Heart left ventricle (tissue), 16 donors: ENCODE data around the gene SLC2A5. TPM values are rescaled to one million over a fixed set of nuclear protein-coding genes. Genes with fewer than 3 reads are reported as not detected.
A peak's percentile ranks its signal among the peaks of the same experiment; 100 is the strongest.

ENCODE experiments used
- ATAC-seq, 4 donors: fragments of 200-7000 bp; cut with Tn5 transposase; one replicate each; pipeline ENCODE4 v1.9.1; 2020 to 2022; ENCODE audit warnings: moderate library complexity in 4 of 4, mild to moderate bottlenecking in 3 of 4, moderate number of reproducible peaks in 1 of 4
- DNase-seq, 5 donors: peaks; one replicate each; pipeline ENCODE4 v3.0.0-alpha.2; 2020
- H3K27ac ChIP-seq, 12 donors: fragments of 200-600 bp; sonication (generic) in 4 of 12; one replicate each; pipeline versions ENCODE4 v1.5.0 to v1.8.0; 2016 to 2022; ENCODE audit warnings: mild to moderate bottlenecking in 2 of 12
- H3K27me3 ChIP-seq, 9 donors: fragments of 200-600 bp; sonication (generic) in 2 of 9; one replicate each; pipeline versions ENCODE4 v1.5.1 to v1.8.0; 2016 to 2022; ENCODE audit warnings: mild to moderate bottlenecking in 3 of 9
- H3K36me3 ChIP-seq, 9 donors: fragments of 200-600 bp; sonication (generic) in 2 of 9; one replicate each; pipeline versions ENCODE4 v1.5.0 to v1.8.0; 2018 to 2022; ENCODE audit warnings: mild to moderate bottlenecking in 2 of 9
- H3K4me1 ChIP-seq, 12 donors: fragments of 200-600 bp; sonication (generic) in 4 of 12; one replicate each; pipeline versions ENCODE4 v1.5.0 to v1.8.0; 2016 to 2022; ENCODE audit warnings: mild to moderate bottlenecking in 3 of 12
- H3K4me3 ChIP-seq, 12 donors: fragments of 200-600 bp; sonication (generic) in 4 of 12; one replicate each; pipeline versions ENCODE4 v1.5.0 to v1.8.0; 2017 to 2022; ENCODE audit warnings: mild to moderate bottlenecking in 9 of 12, moderate library complexity in 4 of 12
- H3K9me3 ChIP-seq, 12 donors: fragments of 200-600 bp; sonication (generic) in 4 of 12; one replicate each; pipeline versions ENCODE4 v1.5.0 to v1.8.0; 2016 to 2022; ENCODE audit warnings: mild to moderate bottlenecking in 1 of 12
- POLR2A ChIP-seq, 2 donors: fragments of 450-650 bp; IDR thresholded peaks; one replicate each; pipeline ENCODE4 v1.6.1; 2017; ENCODE audit warnings: antibody characterized with exemption in 2 of 2, mild to moderate bottlenecking in 2 of 2, moderate library complexity in 2 of 2
- WGBS, 4 donors: extraction: QIAGEN DNeasy Blood & Tissue Kit in 2 of 4; methylation state at CpG; one replicate each; pipeline versions ENCODE4 v1.1.5 to v1.1.7; 2013 to 2018; 5-methylcytosine and 5-hydroxymethylcytosine counted together
- intact Hi-C, 10 donors: fragments of 100-400 bp; cut with DNase I; formaldehyde crosslinking; loops; one replicate each; pipeline versions ENCODE4 v1.11.1 to v1.14.2; 2022
- polyA plus RNA-seq, 2 donors: library from polyadenylated mRNA; stranded (reverse); fragments of 200-250 nt; gene quantifications; one replicate each; pipeline ENCODE4 v1.2.3, GENCODE V29; 2013
- total RNA-seq, 9 donors: library from RNA; depleted of rRNA in 2 of 9; stranded (reverse); fragments of >200 nt in 2 of 9; fragmentation: NEBNext Ultra II Directional in 3 of 9; extraction: Animal tissue kit (Norgen Biotek cat#: 25700) in 3 of 9; gene quantifications; one replicate each; pipeline versions ENCODE4 v1.1.0 to v1.2.4, GENCODE V29; 2016 to 2023
- TF ChIP-seq, protein P1 (sequence below), 12 donors: fragments of 200-600 bp; sonication (generic) in 4 of 12; IDR thresholded peaks; one replicate each; pipeline versions ENCODE4 v1.5.0 to v1.8.0; 2018 to 2022; ENCODE audit warnings: antibody characterized with exemption in 12 of 12, mild to moderate bottlenecking in 5 of 12
- donor health status: ischemic (EF 13 %, LVEDD 7.1; RV severe dilation, severe dysfunction).
- donor health status: healthy with polysubstance abuse.
- donor health status: DM: no; HTN: yes; CAD: no.
- donor health status: DM: no; HTN: no; CAD: no.
- donor health status: ischemic (EF 25% LVEDD 6.9; RV normal size, moderate dysfunction).
- donor health status: ischemic (EF 25% LVEDD 5.7; RV mildly dilated, moderate dysfunction).
- donor health status: healthy.
- donor health status: DM: yes; HTN: yes; CAD: no.
- donor health status: ischemic (EF 35%, LVEDD 5.7; RV mildly dilated, moderate dysfunction).
- donor health status: nonischemic (EF 11% LVEDD 7.7; RV severe dilation, severe dysfunction).
- donor health status: DM: yes; HTN: yes; CAD: no.
- donor health status: PGD.
- donor health status: ischemic (EF 29% LVEDD 5.4; RV normal size, mild dysfunction).
- donor health status: nonischemic (EF 23%, LVEDD 6.1; RV moderate dilation, normal function).

The SLC2A5 gene
- total and polyA plus RNA-seq, 11 donors, result 0.86 to 15.8 (median 2.3) TPM

DNA sequence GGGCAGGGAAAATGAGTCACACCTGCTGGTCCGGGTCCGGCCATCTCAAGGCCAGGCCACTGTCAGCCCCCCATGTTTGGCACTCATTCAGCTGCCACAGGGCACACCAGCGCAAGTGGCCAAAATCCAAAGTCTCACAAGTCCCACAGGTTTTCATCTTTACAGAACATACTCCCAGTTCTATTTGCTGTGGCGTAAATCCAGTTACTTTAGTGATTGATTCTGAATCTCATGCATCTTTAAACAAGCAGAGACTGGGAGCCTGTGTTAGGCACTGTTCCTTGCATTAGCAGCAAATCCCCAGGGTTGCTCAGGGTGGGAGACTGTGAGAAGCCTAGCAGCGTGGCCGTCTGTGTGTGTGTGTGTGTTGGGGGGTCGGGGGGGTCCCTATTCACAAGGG, 1.1 kb upstream of the SLC2A5 start:
- Histone ChIP-seq H3K4me3 (no peak overlapping the region), H3K27me3 (no peaks in the 10 kb centered on the region), H3K36me3 (no peaks in the 10 kb centered on the region), H3K9me3 (no peaks in the 10 kb centered on the region), H3K4me1 (peaks cover 0 to 64% (median 22%) of the 10 kb centered on the region in 12 donors), H3K27ac (peak overlapping the region in 3 of 12 donors; percentile 15 to 87 (median 81))
- ATAC-seq (no peak), DNase-seq (no peak)
- no peak for TF ChIP-seq POLR2A (IDR thresholded peaks at IDR 0.05)
- TF ChIP-seq, protein P1, sequence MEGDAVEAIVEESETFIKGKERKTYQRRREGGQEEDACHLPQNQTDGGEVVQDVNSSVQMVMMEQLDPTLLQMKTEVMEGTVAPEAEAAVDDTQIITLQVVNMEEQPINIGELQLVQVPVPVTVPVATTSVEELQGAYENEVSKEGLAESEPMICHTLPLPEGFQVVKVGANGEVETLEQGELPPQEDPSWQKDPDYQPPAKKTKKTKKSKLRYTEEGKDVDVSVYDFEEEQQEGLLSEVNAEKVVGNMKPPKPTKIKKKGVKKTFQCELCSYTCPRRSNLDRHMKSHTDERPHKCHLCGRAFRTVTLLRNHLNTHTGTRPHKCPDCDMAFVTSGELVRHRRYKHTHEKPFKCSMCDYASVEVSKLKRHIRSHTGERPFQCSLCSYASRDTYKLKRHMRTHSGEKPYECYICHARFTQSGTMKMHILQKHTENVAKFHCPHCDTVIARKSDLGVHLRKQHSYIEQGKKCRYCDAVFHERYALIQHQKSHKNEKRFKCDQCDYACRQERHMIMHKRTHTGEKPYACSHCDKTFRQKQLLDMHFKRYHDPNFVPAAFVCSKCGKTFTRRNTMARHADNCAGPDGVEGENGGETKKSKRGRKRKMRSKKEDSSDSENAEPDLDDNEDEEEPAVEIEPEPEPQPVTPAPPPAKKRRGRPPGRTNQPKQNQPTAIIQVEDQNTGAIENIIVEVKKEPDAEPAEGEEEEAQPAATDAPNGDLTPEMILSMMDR (IDR thresholded peaks at IDR 0.05), result no peak
- 86 to 91% (median 89%) methylated on average over 7 of the region's 7 CpGs for WGBS, 4 donors
- intact Hi-C loops, result no loop called here

- H3K4me3 ChIP-seq, result peak overlapping the region in 7 of 12 donors; percentile 8 to 43 (median 20)
- H3K27ac ChIP-seq, result peak overlapping the region in 11 of 12 donors; percentile 15 to 87 (median 74)
- DNase-seq (no peak), ATAC-seq (no peak)
- 16 to 24% (median 21%) methylated on average over 4 of the region's 4 CpGs for WGBS, 4 donors
- H3K4me1 ChIP-seq, result peaks cover 0 to 70% (median 33%) of the 10 kb centered on the region in 12 donors
- H3K27me3 ChIP-seq, result no peaks in the 10 kb centered on the region
- intact Hi-C loops, result no loop called here
- no peak for TF ChIP-seq POLR2A (IDR thresholded peaks at IDR 0.05)
- TF ChIP-seq, protein P1 (IDR thresholded peaks at IDR 0.05), result no peak
- no peaks in the 10 kb centered on the region for H3K9me3 ChIP-seq
- no peaks in the 10 kb centered on the region for H3K36me3 ChIP-seq
Measured at GRCh38 chr1:9068981-9069325, 482 bp downstream of the SLC2A5 start.

DNA sequence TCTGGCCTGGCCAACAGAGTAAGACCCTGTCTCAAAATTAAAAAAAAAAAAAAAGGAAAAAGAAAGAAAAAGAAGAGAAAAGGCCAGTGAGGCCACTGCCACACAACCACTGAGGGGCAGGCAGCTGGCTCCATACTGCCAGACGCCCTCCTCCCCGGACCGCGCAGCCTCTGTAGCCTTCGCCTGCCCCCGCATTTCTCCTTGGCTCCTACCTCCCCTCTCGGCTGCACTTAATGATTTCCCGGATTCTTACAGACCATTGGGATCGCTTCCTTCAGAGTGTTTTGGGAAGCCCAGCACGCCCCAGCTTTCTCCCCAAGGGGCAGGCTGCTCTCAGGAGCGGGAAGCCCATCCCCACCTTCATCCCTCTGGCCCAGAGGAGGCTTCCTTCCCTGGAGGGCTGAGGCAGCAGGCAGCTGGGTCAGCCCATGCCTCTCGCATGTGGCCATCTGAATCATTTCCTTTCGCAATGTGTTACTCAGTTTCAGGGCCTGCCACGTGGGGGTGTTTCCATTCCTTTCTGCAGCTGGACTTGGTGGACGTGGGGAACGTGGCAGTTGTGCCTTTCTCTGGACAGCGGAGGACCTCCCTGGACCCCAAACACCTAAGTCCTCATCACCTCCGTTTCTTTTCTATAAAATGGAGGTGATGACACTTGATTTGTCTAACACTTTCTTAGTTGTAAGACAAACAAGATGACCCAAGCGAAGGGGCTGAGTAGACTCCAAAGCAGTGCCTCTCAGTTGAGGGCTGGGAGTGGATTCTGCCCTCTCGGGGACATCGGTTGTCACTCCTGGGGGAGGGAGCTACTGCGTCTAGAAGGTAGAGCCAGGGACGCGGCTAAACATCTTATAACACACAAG, 2.3 kb downstream of the SLC2A5 start:
- WGBS, 4 donors, result 50 to 63% (median 60%) methylated on average over 24 of the region's 24 CpGs
- peak; percentile 70 to 85 (median 75) for DNase-seq
- Histone ChIP-seq H3K27ac (peak overlapping the region in 10 of 12 donors; percentile 29 to 87 (median 56)), H3K9me3 (no peaks in the 10 kb centered on the region), H3K4me1 (peaks cover 0 to 68% (median 33%) of the 10 kb centered on the region in 12 donors), H3K27me3 (no peaks in the 10 kb centered on the region), H3K4me3 (no peak overlapping the region), H3K36me3 (no peaks in the 10 kb centered on the region)
- intact Hi-C loops, result no loop called here
- peak; percentile 40 to 89 (median 86) for ATAC-seq
- TF ChIP-seq, protein P1 (IDR thresholded peaks at IDR 0.05), result peak in 1 of 12 donors; percentile 11
- no peak for TF ChIP-seq POLR2A (IDR thresholded peaks at IDR 0.05)

DNA sequence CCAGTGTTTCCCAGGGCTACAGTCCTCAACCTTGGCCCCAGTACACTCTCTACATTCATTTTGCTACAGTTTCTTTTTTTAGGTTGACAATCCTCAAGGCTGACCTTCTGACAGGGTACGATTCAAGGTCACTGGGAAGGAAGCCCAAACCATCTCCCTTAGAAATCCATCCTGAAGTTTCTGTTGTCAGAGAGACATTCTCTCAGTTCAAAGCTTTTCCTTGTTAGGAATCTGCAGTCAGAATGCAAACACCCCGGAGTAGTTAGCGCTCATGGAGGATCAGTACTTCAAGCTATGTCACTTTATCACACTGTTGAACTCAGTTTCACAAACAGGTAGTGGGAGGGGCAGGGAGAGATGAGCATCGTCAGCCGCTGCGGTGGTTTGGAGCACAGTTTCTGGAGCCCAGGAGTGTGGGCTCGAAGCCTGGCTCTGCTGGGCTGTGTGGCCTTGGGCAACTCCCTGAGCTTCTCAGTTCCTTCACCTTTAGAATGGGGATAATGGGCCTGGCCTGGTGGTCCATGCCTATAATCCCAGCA, 4.2 kb downstream of the SLC2A5 start:
- WGBS, 4 donors, result 52 to 59% (median 54%) methylated on average over 7 of the region's 7 CpGs
- peaks cover 0 to 75% (median 36%) of the 10 kb centered on the region in 12 donors for H3K4me1 ChIP-seq
- intact Hi-C loops, result no loop called here
- DNase-seq, result peak in 1 of 5 donors; percentile 17
- H3K27me3 ChIP-seq, result no peaks in the 10 kb centered on the region
- no peaks in the 10 kb centered on the region for H3K9me3 ChIP-seq
- H3K36me3 ChIP-seq, result no peaks in the 10 kb centered on the region
- peak in 1 of 4 donors; percentile 42 for ATAC-seq
- peak overlapping the region in 11 of 12 donors; percentile 1 to 69 (median 47) for H3K27ac ChIP-seq
- no peak overlapping the region for H3K4me3 ChIP-seq
- TF ChIP-seq, protein P1 (IDR thresholded peaks at IDR 0.05), result no peak
- TF ChIP-seq POLR2A (IDR thresholded peaks at IDR 0.05), result no peak
